ENCODE results near the gene SATB2. TPM values are rescaled to one million over a fixed set of nuclear protein-coding genes. Genes with fewer than 3 reads are reported as not detected.

SATB2 gene
- total and polyA plus RNA-seq, 8 donors: 0.50 to 184 (median 1.4) TPM

DNA sequence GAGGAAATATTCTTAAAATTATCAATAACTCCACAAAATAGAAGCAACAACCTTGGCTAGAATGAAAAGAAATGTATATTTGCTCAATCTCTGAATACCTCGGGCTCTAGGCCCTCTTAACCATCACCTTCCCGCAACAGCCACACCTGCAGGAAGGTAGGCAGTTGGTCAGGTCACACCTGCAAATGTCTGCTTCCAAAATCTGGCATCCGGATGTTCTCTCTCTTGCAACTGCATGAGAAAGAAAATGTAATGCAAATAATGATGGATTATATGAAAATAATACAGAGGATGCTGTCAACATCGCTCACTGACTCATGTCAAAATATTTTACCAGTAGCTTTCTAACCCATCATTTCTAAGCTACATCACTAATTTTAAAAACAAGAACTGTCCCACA, 148.3 kb downstream of the SATB2 start:
- Histone ChIP-seq H3K27ac (no peak overlapping the region), H3K4me3 (no peak overlapping the region), H3K9me3 (no peaks in the 10 kb centered on the region), H3K27me3 (no peaks in the 10 kb centered on the region), H3K36me3 (peaks cover 0 to 5% (median 0%) of the 10 kb centered on the region in 4 donors), H3K4me1 (no peaks in the 10 kb centered on the region)
- TF ChIP-seq, protein P1, sequence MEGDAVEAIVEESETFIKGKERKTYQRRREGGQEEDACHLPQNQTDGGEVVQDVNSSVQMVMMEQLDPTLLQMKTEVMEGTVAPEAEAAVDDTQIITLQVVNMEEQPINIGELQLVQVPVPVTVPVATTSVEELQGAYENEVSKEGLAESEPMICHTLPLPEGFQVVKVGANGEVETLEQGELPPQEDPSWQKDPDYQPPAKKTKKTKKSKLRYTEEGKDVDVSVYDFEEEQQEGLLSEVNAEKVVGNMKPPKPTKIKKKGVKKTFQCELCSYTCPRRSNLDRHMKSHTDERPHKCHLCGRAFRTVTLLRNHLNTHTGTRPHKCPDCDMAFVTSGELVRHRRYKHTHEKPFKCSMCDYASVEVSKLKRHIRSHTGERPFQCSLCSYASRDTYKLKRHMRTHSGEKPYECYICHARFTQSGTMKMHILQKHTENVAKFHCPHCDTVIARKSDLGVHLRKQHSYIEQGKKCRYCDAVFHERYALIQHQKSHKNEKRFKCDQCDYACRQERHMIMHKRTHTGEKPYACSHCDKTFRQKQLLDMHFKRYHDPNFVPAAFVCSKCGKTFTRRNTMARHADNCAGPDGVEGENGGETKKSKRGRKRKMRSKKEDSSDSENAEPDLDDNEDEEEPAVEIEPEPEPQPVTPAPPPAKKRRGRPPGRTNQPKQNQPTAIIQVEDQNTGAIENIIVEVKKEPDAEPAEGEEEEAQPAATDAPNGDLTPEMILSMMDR (IDR thresholded peaks at IDR 0.05): no peak
- no peak for TF ChIP-seq EP300 (IDR thresholded peaks at IDR 0.05)
- TF ChIP-seq POLR2A (IDR thresholded peaks at IDR 0.05): no peak
- TF ChIP-seq POLR2AphosphoS5 (IDR thresholded peaks at IDR 0.05): no peak
- 77 to 88% (median 82%) methylated on average over 4 of the region's 4 CpGs for WGBS, 5 donors
- intact Hi-C loops (cut with DNase I; ENCODE audit: low total_unique reads): no loop called here
- DNase-seq: no peak

DNA sequence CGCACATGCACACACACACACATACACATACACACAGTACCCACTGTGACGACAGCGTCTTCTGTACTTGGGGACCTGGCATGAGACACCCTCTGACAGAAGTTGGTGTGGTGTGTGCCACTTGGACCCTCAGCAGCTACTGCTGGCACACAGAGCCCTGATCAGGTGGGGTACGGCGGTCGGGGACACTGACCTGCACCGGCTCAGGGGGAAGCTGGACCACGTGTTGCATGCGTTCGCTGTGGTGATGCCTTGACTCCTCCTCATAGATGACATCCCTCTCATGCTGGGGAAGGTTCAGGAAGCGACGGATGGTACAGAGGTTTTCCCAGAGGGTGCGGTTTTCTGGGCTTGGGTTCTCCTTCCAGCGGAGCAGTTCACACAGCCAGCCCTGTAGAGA, 149.2 kb downstream of the SATB2 start:
- intact Hi-C loops (cut with DNase I; ENCODE audit: low total_unique reads): no loop called here
- Histone ChIP-seq H3K9me3 (no peaks in the 10 kb centered on the region), H3K27me3 (no peaks in the 10 kb centered on the region), H3K27ac (no peak overlapping the region), H3K36me3 (peaks cover 0 to 5% (median 0%) of the 10 kb centered on the region in 4 donors), H3K4me3 (no peak overlapping the region), H3K4me1 (no peaks in the 10 kb centered on the region)
- TF ChIP-seq POLR2A (IDR thresholded peaks at IDR 0.05): no peak
- TF ChIP-seq EP300 (IDR thresholded peaks at IDR 0.05): no peak
- TF ChIP-seq, protein P1 (IDR thresholded peaks at IDR 0.05): no peak
- TF ChIP-seq POLR2AphosphoS5 (IDR thresholded peaks at IDR 0.05): no peak
- 87 to 97% (median 94%) methylated on average over 10 to 14 of the region's 14 CpGs for WGBS, 5 donors
- DNase-seq: no peak

DNA sequence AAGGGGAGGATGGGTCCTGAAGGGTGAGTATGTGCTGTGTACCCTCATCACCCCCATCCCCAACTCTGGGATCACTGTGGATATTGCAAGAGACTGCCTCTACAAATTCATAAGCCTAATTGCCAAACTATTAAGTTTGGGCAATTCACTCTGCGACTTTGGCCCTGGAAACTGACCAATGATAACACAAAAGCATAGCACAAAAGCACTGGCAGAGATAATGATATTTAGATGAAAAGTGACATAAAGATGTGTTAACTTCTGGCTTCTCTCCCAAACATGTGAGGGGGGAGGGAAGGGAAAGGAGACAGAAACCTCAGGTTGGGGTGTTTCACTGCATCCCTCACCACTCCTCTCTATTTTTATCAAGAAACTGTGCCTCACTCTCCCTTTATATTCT, 150.3 kb downstream of the SATB2 start:
- DNase-seq: no peak
- intact Hi-C loops (cut with DNase I; ENCODE audit: low total_unique reads): no loop called here
- no peak for TF ChIP-seq POLR2AphosphoS5 (IDR thresholded peaks at IDR 0.05)
- TF ChIP-seq EP300 (IDR thresholded peaks at IDR 0.05): no peak
- TF ChIP-seq, protein P1 (IDR thresholded peaks at IDR 0.05): no peak
- TF ChIP-seq POLR2A (IDR thresholded peaks at IDR 0.05): no peak
- H3K9me3 ChIP-seq: no peaks in the 10 kb centered on the region
- H3K27ac ChIP-seq: no peak overlapping the region
- H3K36me3 ChIP-seq: peaks cover 0 to 5% (median 0%) of the 10 kb centered on the region in 4 donors
- WGBS, 5 donors: 69 to 88% (median 79%) methylated on average over 1 of the region's 1 CpG
- no peak overlapping the region for H3K4me3 ChIP-seq
- H3K4me1 ChIP-seq: no peaks in the 10 kb centered on the region
- no peaks in the 10 kb centered on the region for H3K27me3 ChIP-seq

DNA sequence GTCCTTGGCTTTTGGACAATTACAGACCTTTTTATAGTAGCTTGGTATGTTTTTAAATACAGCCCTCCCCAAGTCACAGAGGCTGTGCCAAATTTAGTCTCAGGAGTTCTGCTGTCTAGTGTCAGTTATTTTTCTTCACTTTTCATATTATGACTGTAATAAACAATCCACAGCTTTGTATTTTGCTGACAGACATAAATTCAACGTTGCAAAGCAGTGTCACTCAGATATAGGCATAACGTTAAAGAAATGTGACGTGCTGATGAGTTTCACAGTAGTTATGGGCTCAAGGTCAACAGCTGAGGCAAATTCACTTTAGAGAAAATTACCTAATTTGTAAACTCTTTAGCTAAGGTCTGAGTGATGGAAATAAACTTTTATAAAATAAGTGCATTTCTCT, 151.6 kb downstream of the SATB2 start:
- Histone ChIP-seq H3K4me3 (no peak overlapping the region), H3K27ac (no peak overlapping the region), H3K27me3 (no peaks in the 10 kb centered on the region), H3K4me1 (no peaks in the 10 kb centered on the region), H3K9me3 (no peaks in the 10 kb centered on the region), H3K36me3 (peaks cover 0 to 5% (median 0%) of the 10 kb centered on the region in 4 donors)
- intact Hi-C loops (cut with DNase I; ENCODE audit: low total_unique reads): no loop called here
- no peak for DNase-seq
- WGBS, 5 donors: 68 to 77% (median 73%) methylated on average over 3 of the region's 3 CpGs
- TF ChIP-seq, protein P1 (IDR thresholded peaks at IDR 0.05): no peak
- TF ChIP-seq POLR2AphosphoS5 (IDR thresholded peaks at IDR 0.05) (no peak), EP300 (IDR thresholded peaks at IDR 0.05) (no peak), POLR2A (IDR thresholded peaks at IDR 0.05) (no peak)

All from stomach (tissue), 9 donors.